Aortic smooth muscle cell (primary cell): ENCODE measurements around the gene KRT73. TPM values are rescaled to one million over a fixed set of nuclear protein-coding genes. Genes with fewer than 3 reads are reported as not detected.

Source experiments
- total RNA-seq: library from RNA; depleted of rRNA; stranded (reverse); fragments of >200 nt; gene quantifications from 2 replicates; pipeline ENCODE4 v1.2.3, GENCODE V29; 2014

Gene KRT73
- total RNA-seq: not detected in 2 replicates

GRCh38 chr12:52618216-52618615 is at the start of gene KRT73:
Gene KRT73 (minus strand): TSS chr12:52618559. CDS start chr12:52618524, 35 bp downstream.

GRCh38 chr12:52651726-52652261 is 33.4 kb upstream of the KRT73 start, which contains the start of gene KRT2:
Gene KRT2 (minus strand): TSS chr12:52652211. CDS start chr12:52652142, 69 bp downstream.

GRCh38 chr12:52600941-52601481 is 17.3 kb downstream of the KRT73 start, which contains the start of gene KRT72:
Gene KRT72 (minus strand): TSS chr12:52601463. CDS start chr12:52601452, 11 bp downstream.

GRCh38 chr12:52573743-52574142 is 44.6 kb downstream of the KRT73 start, which contains the start of gene KRT74:
Gene KRT74 (minus strand): TSS chr12:52573843. CDS start chr12:52573777, 66 bp downstream.

Other genes with a start within 250 kb of the KRT73 start
- not detected in 2 replicates for gene KRT84, start 232.9 kb downstream of the KRT73 start, total RNA-seq
- gene KRT82, start 212.2 kb downstream of the KRT73 start, total RNA-seq: not detected in 2 replicates
- gene KRT75, start 184.2 kb downstream of the KRT73 start, total RNA-seq: not detected in 2 replicates
- not detected in 2 replicates for gene KRT6B, start 166.4 kb downstream of the KRT73 start, total RNA-seq
- gene KRT6C, start 144.8 kb downstream of the KRT73 start, total RNA-seq: not detected in 2 replicates
- 0.19 and 0.66 TPM in 2 replicates for gene KRT6A, start 125.3 kb downstream of the KRT73 start, total RNA-seq
- 0.44 and 0.53 TPM in 2 replicates for gene KRT5, start 98.2 kb downstream of the KRT73 start, total RNA-seq
- gene KRT71, start 65.4 kb downstream of the KRT73 start, total RNA-seq: not detected in 2 replicates
- not detected in 2 replicates for gene KRT74, start 44.7 kb downstream of the KRT73 start, total RNA-seq
- gene KRT72, start 17.1 kb downstream of the KRT73 start, total RNA-seq: not detected in 2 replicates
- not detected in 2 replicates for gene KRT2, start 33.7 kb upstream of the KRT73 start, total RNA-seq
- not detected in 2 replicates for gene KRT1, start 61.8 kb upstream of the KRT73 start, total RNA-seq
- gene KRT77, start 85.0 kb upstream of the KRT73 start, total RNA-seq: not detected in 2 replicates
- gene KRT76, start 158.8 kb upstream of the KRT73 start, total RNA-seq: not detected in 2 replicates
- not detected in 2 replicates for gene KRT3, start 177.6 kb upstream of the KRT73 start, total RNA-seq
- gene KRT4, start 195.6 kb upstream of the KRT73 start, total RNA-seq: not detected in 2 replicates
- gene KRT79, start 215.8 kb upstream of the KRT73 start, total RNA-seq: not detected in 2 replicates
- gene KRT78, start 230.4 kb upstream of the KRT73 start, total RNA-seq: not detected in 2 replicates